ENCODE data around the gene STX16. TPM values are rescaled to one million over a fixed set of nuclear protein-coding genes. Genes with fewer than 3 reads are reported as not detected.

The STX16 gene
- total RNA-seq, 1 experiment from 2014 or later, result 41.9 TPM

GRCh38 chr20:58719258-58719657, 68.2 kb downstream of the STX16 start:
- Histone ChIP-seq H3K27ac (ENCODE audit: low read length) (no peak overlapping the region), H3K9me3 (ENCODE audit: control insufficient read depth, insufficient read depth, low read depth, low read length) (no peaks in the 10 kb centered on the region), H3K27me3 (ENCODE audit: control insufficient read depth, insufficient read depth, low read length) (peaks cover 7% of the 10 kb centered on the region), H3K4me3 (ENCODE audit: low read depth in 2 of 2, low read length in 2 of 2) (no peak overlapping the region), H3K4me1 (ENCODE audit: control insufficient read depth, insufficient read depth, low read length) (no peaks in the 10 kb centered on the region), H3K36me3 (ENCODE audit: control insufficient read depth, insufficient read depth, low read length) (no peaks in the 10 kb centered on the region)
- ChIA-PET CTCF (no interaction called here), POLR2A (interaction anchor here (0.6 kb wide), 1 partner anchor 263 kb away, joined by 3 read pairs; no protein-coding TSS in a partner anchor)
- TF ChIP-seq, protein P1, sequence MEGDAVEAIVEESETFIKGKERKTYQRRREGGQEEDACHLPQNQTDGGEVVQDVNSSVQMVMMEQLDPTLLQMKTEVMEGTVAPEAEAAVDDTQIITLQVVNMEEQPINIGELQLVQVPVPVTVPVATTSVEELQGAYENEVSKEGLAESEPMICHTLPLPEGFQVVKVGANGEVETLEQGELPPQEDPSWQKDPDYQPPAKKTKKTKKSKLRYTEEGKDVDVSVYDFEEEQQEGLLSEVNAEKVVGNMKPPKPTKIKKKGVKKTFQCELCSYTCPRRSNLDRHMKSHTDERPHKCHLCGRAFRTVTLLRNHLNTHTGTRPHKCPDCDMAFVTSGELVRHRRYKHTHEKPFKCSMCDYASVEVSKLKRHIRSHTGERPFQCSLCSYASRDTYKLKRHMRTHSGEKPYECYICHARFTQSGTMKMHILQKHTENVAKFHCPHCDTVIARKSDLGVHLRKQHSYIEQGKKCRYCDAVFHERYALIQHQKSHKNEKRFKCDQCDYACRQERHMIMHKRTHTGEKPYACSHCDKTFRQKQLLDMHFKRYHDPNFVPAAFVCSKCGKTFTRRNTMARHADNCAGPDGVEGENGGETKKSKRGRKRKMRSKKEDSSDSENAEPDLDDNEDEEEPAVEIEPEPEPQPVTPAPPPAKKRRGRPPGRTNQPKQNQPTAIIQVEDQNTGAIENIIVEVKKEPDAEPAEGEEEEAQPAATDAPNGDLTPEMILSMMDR (IDR thresholded peaks at IDR 0.05), result no peak
- TF ChIP-seq TCF7L2 (IDR thresholded peaks at IDR 0.05; ENCODE audit: low read depth, low read length) (no peak), SIN3A (IDR thresholded peaks at IDR 0.05; ENCODE audit: borderline replicate concordance, insufficient read depth, low read depth, low read length) (no peak), POLR2AphosphoS5 (IDR thresholded peaks at IDR 0.05; ENCODE audit: low read depth, low read length) (no peak), REST (IDR thresholded peaks at IDR 0.05; ENCODE audit: insufficient read depth in 1 of 2, low read depth in 2 of 2, low read length in 1 of 2) (no peak)
- no TSS peak for BruUV-seq (replicated peaks)
- no peak for DNase-seq (ENCODE audit: low read depth, low spot score)
- ATAC-seq, result no peak
- intact Hi-C loops (cut with micrococcal nuclease; ENCODE audit: unreplicated experiment) (no loop called here), in situ Hi-C loops (cut with HindIII; ENCODE audit: low pct_unique_long_range_greater_than_20kb, low sequenced_read_pairs) (no loop called here)

DNA sequence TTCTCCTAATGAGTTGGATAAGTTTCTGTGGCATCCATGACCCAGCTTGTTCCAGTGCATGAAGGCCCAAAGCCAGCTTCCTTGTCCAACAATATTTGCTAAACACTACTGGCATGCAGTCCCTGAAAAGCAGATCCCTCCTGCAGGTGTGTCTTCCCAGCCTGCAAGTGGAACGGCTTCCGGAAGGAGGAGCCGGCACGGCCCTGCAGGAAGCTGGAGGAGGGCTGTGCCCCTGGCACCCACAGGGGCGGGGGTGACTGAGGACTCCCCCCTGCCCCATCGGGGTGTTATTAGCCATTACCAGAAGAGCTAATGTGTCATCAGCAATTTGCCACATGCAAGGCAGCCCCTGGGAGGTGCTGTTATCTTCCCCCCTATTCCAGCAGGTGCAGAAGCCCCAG, 68.9 kb downstream of the STX16 start:
- Histone ChIP-seq H3K36me3 (ENCODE audit: control insufficient read depth, insufficient read depth, low read length) (no peaks in the 10 kb centered on the region), H3K9me3 (ENCODE audit: control insufficient read depth, insufficient read depth, low read depth, low read length) (no peaks in the 10 kb centered on the region), H3K27ac (ENCODE audit: low read length) (no peak overlapping the region), H3K4me3 (ENCODE audit: low read depth in 2 of 2, low read length in 2 of 2) (no peak overlapping the region), H3K27me3 (ENCODE audit: control insufficient read depth, insufficient read depth, low read length) (peaks cover 13% of the 10 kb centered on the region), H3K4me1 (ENCODE audit: control insufficient read depth, insufficient read depth, low read length) (no peaks in the 10 kb centered on the region)
- in situ Hi-C loops (cut with HindIII; ENCODE audit: low pct_unique_long_range_greater_than_20kb, low sequenced_read_pairs) (no loop called here), intact Hi-C loops (cut with micrococcal nuclease; ENCODE audit: unreplicated experiment) (no loop called here)
- ATAC-seq, result no peak
- TF ChIP-seq TCF7L2 (IDR thresholded peaks at IDR 0.05; ENCODE audit: low read depth, low read length) (no peak), POLR2AphosphoS5 (IDR thresholded peaks at IDR 0.05; ENCODE audit: low read depth, low read length) (no peak), SIN3A (IDR thresholded peaks at IDR 0.05; ENCODE audit: borderline replicate concordance, insufficient read depth, low read depth, low read length) (no peak), REST (IDR thresholded peaks at IDR 0.05; ENCODE audit: insufficient read depth in 1 of 2, low read depth in 2 of 2, low read length in 1 of 2) (no peak)
- TF ChIP-seq, protein P1 (IDR thresholded peaks at IDR 0.05), result no peak
- ChIA-PET POLR2A (no interaction called here), CTCF (no interaction called here)
- no TSS peak for BruUV-seq (replicated peaks)
- no peak for DNase-seq (ENCODE audit: low read depth, low spot score)
